Measurements from ENCODE around the gene LYRM9.
"Not testable (repeated sequence)": the region's sequence is repeated elsewhere in the genome, so short reads cannot be mapped to it uniquely, and the experiment has no call there.

The LYRM9 gene

GRCh38 chr17:27873746-27874145 lies 19.4 kb downstream of the LYRM9 start:
- DNase-seq (ENCODE audit: low spot score): no peak

- DNase-seq (ENCODE audit: low spot score): no peak
Measured at GRCh38 chr17:27873211-27873610, 20.0 kb downstream of the LYRM9 start.

- no peak for DNase-seq (ENCODE audit: low spot score)
Measured at GRCh38 chr17:27872776-27873175, 20.4 kb downstream of the LYRM9 start.

GRCh38 chr17:27871407-27871806 lies 21.8 kb downstream of the LYRM9 start:
- no peak for DNase-seq (ENCODE audit: low spot score)

GRCh38 chr17:27870345-27870744 lies 22.8 kb downstream of the LYRM9 start:
- DNase-seq (ENCODE audit: low spot score): no peak

- no peak for DNase-seq (ENCODE audit: low spot score)
Measured at GRCh38 chr17:27868565-27868964, 24.6 kb downstream of the LYRM9 start.

- no peak for DNase-seq (ENCODE audit: low spot score)
Measured at GRCh38 chr17:27862840-27863239, 30.3 kb downstream of the LYRM9 start.

- DNase-seq (ENCODE audit: low spot score): no peak
Measured at GRCh38 chr17:27862004-27862403, 31.2 kb downstream of the LYRM9 start.

- no peak for DNase-seq (ENCODE audit: low spot score)
Measured at GRCh38 chr17:27860971-27861664, 32.0 kb downstream of the LYRM9 start.

GRCh38 chr17:27858621-27859305 lies 34.4 kb downstream of the LYRM9 start:
- DNase-seq (ENCODE audit: low spot score): no peak

- DNase-seq (ENCODE audit: low spot score): no peak
Measured at GRCh38 chr17:27856676-27857432, 36.3 kb downstream of the LYRM9 start.

- DNase-seq (ENCODE audit: low spot score): no peak
Measured at GRCh38 chr17:27855454-27855853, 37.7 kb downstream of the LYRM9 start.

- DNase-seq (ENCODE audit: low spot score): no peak
Measured at GRCh38 chr17:27854163-27854562, 39.0 kb downstream of the LYRM9 start.

GRCh38 chr17:27853091-27853490 lies 40.1 kb downstream of the LYRM9 start:
- DNase-seq (ENCODE audit: low spot score): no peak

- no peak for DNase-seq (ENCODE audit: low spot score)
Measured at GRCh38 chr17:27849474-27850185, 43.5 kb downstream of the LYRM9 start.

GRCh38 chr17:27848931-27849330 lies 44.2 kb downstream of the LYRM9 start:
- DNase-seq (ENCODE audit: low spot score): no peak

GRCh38 chr17:27846808-27847307 lies 46.3 kb downstream of the LYRM9 start:
- DNase-seq (ENCODE audit: low spot score): not testable (repeated sequence)

GRCh38 chr17:27846042-27846655 lies 47.0 kb downstream of the LYRM9 start:
- DNase-seq (ENCODE audit: low spot score): no peak

GRCh38 chr17:27845264-27846041 lies 47.7 kb downstream of the LYRM9 start:
- DNase-seq (ENCODE audit: low spot score): no peak

- no peak for DNase-seq (ENCODE audit: low spot score)
Measured at GRCh38 chr17:27840688-27841087, 52.5 kb downstream of the LYRM9 start.

GRCh38 chr17:27840406-27840678 lies 52.8 kb downstream of the LYRM9 start:
- not testable (repeated sequence) for DNase-seq (ENCODE audit: low spot score)

All from globus pallidus (tissue), 1 donor.